DMS53 (cell line): Measurements from ENCODE around the gene CACNB2.
"Not testable (repeated sequence)": the region's sequence is repeated elsewhere in the genome, so short reads cannot be mapped to it uniquely, and the experiment has no call there.

ENCODE experiments used
- DNase-seq: peaks from one replicate; lab custom pipeline; 2025; lab: John Stamatoyannopoulos, UW

CACNB2 gene

DNA sequence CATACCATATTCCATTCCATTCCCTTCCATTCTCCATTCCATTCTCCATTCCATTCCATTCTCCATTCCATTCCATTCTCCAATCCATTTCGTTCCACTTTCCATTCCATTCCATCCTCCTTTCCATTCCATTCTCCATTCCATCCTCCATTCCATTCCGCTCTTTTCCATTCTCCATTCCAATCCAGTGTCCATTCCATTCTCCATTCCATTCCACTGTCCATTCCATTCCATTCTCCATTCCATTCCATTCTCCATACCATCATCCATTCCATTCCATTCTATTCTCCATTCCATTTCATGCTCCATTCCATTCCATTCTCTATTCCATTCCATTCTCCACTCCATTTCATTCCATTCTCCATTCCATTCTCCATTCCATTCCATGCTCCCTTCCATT, 430.2 kb downstream of the CACNB2 start:
- not testable (repeated sequence) for DNase-seq

GRCh38 chr10:18571076-18571475, 430.9 kb downstream of the CACNB2 start:
- DNase-seq: no peak

- DNase-seq: no peak
These were observed 431.6 kb downstream of the CACNB2 start for GRCh38 chr10:18571780-18572179.

DNA sequence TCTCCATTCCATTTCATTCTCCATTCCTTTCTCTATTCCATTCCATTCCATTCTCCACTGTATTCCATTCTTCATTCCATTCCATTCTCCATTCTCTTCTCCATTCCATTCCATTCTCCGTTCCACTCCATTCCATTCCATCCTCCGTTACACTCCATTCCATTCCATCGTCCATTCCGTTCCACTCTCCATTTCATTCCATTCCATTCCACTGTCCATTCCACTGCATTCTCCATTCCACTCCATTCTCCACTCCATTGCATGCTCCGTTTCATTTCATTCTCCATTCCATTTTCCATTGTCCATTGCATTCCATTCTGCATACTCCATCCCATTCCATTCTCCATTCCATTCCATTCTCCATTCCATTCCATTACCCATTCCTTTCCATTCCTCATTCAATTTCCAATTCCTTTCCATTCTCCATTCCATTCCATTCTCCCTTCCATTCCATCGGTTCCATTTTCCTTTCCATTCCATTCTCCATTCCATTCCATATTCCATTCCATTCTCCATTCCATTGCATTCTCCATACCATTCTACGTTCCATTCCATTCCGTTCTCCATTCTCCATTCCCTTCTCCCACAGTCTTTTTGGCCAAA, 432.8 kb downstream of the CACNB2 start:
- no peak for DNase-seq

DNA sequence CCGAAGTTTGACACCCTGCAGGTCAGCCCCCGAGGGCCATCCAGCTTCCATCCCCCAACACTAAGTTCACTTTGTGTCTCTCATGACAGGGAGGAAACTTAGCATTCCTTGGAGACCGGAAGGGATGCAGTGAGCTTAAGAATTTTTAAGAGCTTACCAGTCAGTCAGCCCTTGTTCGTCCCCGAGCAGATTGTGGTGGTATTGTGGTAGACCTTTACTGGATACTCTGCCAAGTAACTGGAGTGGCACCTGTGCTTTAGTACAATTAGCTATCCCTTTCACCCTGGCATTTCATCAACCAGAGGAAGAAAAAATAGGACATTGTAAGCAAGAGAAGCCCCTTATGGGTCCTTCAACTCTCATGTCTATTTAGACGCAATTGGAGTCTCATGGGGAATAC, 436.4 kb downstream of the CACNB2 start:
- DNase-seq: no peak

DNA sequence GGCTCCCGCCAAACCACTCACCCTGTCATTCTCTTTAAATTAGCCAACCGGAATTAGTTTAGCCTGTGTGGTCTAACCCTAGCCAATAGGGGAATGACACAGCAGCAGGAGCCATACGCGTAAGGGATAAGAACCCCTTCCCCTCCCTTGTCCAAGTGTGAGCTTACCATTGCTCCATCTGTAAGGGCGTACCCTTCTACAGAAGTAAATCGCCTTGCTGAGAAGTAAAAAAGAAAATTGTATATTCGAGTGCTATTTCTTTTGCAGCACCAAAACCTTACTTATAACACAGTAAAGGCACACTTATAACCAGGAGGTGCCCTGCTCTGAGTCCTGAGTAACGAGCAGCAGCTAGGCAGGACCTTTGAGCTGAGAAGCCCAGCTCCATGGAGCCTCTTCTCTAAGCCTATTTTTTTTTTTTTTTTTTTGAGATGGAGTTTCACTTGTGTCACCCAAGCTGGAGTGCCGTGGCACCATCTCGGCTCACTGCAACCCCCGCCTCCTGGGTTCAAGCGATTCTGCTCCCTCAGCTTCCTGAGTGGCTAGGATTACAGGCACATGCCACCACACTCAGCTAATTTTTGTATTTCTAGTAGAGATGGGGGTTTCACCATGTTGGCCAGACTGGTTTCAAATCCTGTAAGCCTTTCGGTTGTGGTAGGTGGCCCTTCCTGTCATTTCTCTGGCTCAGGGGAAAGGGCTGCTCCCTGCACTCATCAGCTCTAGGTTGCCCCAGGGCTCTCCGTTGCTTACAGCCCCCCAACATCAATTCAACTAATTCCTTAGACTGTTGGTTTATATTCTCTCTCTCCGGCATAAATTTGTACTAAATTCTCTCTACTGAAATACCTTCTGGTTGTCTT, 437.8 kb downstream of the CACNB2 start:
- DNase-seq: no peak

DNA sequence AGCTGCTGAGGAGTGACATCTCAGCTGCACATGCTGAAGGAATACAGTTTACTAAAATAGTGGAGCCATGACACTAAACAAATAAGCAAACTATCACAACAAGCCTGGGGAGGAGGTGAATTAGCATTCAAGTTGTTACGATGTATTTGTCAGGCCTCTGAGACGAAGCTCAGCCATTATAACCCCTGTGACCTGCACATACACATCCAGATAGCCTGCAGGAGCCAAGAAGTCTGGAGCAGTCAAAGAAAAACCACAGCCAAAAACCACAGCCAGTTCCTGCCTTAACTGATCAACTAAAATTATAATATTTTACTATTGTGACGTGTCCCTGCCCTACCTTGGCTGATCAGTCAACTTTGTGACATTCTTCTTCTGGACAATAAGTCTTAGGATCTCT, 442.6 kb downstream of the CACNB2 start:
- DNase-seq: no peak

DNA sequence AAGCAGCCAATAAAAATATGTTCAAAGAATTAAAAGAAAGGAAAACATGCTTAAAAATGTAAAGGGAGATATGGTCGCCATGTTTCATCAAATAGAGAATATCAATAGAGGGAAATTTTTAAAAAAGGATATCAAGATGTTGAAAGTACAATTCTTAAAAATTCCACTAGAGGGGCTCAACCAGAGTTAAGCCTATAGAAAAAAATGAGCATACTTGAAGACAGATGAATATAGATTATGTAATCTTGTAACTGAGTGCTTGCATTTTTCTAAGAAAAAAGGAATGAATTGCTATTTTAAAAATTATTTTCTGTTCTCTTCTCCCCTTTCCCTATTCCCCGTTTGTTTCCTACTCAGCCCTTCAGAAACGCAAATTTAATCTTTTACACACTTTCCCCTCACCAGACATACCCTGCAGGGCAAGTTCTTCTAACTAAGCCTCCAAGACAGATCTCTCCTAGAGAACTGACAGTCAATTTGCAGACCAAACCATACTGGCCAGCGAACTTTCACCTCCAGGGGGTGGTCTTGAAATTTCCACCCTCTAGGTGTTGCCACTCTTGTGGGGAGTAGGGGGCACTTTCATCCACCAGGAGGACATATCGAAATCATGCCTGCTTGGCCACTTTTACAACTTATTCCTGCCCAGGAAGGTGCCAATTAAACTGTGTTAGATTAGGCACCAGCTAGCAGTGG, 443.5 kb downstream of the CACNB2 start:
- peak; percentile 49 for DNase-seq

DNA sequence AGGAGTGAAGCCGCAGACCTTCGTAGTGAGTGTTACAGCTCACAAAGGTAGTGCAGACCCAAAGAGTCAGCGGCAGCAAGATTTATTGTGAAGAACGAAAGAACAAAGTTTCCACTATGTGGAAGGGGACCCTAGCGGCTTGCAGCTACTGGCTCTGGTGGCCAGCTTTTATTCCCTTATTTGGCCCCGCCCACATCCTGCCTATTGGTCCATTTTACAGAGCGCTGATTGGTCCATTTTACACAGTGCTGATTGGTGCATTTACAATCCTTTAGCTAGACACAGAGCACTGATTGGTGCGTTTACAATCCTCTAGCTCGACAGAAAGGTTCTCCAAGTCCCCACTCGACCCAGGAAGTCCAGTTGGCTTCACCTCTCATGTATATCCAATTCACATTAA, 446.4 kb downstream of the CACNB2 start:
- not testable (repeated sequence) for DNase-seq

DNA sequence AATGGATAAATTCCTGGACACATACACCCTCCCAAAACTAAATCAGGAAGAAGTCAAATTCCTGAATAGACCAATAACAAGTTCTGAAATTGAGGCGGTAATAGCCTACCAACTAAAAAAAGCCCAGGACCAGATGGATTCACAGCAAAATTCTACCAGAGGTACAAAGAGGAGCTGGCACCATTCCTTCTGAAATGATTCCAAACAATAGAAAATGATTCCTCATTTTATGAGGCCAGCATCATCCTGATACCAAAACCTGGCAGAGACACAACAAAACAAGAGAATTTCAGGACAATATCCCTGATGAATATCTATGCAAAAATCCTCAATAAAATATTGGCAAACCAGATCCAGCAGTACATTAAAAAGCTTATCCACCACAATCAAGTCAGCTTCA, 450.9 kb downstream of the CACNB2 start:
- DNase-seq: not testable (repeated sequence)
